ENCODE results near the gene CLSTN2.

CLSTN2 gene

DNA sequence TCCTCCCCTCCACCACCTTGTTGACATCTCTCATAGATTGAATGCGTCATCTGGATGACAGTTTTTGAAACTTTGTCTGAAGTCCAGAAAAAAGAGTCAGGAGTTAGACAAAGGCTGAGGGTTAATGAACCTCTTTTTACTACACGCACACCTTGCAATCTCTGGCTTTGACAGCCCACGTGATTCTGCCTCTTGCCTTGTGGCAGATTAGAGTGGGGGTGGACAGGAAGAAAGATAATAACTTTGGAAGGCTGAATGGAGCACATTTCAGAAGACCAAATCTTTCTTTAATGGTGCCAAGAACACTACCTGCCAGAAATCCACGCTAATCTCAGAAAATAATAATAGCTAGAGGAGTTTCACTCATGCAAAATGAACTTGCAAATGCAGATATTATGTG is 415.0 kb downstream of the CLSTN2 start:
- DNase-seq, result no peak

DNA sequence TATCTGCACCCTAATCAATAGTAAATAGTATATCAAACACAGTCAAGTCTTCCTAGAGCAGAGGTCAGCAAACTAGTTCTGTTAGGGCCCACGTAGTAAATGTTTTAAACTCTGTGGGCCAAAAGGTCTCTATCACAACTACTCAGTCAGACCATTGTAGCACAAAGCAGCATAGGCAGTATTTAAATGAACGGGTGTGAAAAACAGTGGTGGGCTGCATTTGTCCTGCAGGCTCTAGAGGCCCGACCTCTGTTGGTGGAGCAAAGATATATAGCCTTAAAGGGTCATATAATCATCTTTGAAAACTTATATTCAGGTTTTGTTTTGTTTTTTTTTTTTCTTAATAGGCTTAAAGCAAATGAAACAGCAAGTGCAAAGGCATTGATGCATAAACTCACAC is 416.5 kb downstream of the CLSTN2 start:
- no peak for DNase-seq

DNA sequence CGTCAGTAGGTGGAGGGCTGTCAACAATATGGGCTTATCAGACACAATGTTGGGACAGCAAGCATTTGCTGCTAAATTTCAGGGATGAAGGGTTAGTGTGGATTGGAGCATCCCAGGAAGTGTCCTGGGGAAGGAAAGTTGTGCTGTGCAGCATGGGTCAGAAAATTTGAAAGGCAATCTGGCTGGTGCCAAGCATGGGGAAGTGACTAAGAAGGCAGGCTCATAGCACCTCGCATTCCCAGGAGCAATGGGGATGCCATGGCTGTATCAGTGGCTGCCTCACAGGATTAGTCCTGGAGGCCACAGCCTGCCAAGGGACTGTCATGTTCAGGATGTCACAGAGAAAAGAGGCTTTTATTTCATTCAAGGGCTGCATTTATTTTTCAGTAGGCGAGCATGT is 420.5 kb downstream of the CLSTN2 start:
- no peak for DNase-seq

DNA sequence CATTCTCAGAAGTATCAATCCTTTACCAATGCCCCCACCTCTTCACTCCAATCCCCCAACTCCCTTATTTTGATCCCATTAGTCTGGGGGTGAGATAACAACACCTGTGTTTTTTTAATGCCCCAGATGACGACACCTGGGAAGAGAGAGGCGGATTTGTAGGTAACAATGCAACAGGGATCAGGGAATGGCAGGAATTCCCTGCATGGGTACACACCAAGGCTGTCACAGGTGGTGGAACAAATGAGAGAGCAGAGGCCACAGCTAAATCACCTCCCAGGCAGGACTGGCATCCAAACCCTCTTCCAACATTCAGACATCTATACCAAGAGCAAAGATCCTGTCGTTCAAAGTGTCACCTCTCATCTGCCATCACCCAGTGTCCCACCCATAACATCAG is 423.7 kb downstream of the CLSTN2 start:
- DNase-seq, result no peak

DNA sequence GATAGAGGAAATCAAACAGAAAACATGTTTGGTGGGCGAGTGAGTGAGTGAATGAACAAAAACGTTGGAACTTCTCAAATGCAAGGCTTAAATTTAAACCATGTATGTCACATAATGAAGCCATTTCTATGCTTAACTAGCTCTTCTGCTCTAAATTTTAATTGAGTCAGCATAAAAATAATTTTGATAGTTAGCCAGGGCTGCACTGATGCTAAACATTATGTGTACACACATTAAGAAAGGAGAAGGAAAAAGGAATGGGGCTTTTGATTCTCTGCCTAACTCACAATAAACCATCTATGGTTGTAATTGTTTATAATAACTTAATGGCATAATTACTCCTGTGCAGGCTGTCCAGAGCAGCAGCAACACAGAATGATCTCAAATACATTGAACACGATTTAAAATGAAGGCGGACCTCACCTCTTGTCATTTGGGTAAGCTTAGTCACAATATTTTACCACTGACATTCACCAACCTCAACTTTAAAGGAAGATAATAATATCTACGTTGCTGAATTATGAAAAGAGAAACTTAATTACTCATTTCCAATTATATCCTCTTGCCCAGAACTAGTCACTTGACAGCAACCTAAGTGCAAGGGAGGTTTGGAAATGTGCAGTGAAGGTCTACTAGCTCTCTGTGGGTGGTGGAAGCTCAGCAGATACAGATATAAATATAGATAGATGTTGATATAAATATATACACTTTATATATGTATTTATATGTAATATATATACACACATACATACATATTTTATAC is 424.4 kb downstream of the CLSTN2 start:
- DNase-seq, result no peak

DNA sequence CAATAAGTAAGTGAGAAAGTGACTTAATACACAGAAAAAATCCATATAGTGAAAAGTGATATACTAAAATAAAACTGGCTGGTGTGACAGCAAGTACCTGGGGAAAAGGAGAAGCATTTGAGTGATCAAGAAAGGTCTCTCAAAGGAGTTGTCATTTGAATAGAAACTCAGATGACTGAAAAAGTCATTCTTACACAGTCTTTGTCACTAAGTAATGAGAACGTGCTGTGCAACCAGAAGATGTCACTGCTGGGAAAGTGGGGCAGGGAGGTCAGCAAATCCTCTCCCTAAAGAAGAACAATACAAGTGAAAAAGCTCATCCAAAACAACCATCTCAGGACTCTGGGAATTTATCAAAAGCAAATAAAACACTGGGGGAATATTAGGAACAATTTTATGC is 425.3 kb downstream of the CLSTN2 start:
- no peak for DNase-seq

DNA sequence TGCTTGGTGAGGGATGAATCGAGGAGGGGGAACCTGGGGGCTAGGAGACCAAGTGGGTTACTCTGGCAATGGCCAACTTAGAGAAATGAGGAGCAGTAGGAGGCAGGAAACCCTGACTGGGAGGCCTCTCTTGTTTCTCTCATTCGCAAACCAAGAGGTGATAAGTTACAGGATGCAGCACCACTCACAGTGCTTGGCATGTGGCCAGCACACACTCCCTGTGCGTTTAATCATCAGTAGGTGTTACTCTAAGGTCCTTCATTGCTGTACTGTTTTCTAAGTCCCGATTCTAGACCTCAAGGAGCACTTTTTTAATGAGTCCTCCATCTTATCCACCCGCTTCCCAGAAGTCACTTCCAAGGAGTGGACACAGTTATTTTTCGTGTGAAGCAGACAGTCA is 428.8 kb downstream of the CLSTN2 start:
- no peak for DNase-seq

DNA sequence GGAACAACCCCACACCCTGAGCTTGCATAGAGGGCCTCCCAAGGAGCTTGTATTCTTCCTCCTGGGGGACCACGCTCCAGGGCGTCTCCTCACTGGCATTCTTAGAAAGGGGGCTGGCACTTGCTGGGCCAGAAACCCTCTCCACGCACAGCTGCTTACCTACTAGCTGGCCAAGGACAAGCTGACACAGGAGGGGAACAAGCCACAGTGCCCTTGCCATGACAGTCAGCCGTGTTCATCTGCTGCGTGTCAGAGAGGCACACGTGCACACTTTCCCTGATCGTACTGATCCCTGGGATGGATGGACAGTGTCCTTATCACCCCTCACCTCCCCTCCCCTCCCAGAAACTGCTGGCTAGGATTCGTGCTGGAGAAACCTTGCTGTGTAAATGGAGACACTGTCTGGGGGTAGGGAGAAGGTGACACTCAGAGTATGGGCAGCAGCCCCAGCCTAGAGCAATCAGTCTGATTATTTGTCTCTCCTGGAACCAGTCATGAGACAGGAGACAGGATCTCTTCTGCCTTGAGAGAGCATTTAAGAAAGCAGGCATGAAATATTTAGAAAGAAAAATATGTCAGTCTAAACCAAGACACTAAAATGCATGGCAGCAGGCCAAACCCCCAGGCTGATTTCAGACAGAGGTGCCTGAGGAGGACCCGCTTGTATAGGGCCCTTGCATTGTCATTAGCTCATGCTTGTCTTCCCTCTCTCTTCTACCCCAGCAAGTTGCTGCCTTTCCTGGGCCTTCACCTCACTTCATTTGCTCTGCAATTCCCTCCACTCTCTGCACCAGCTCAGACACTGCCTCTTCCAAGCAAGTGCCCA is 431.1 kb downstream of the CLSTN2 start:
- DNase-seq, result no peak

DNA sequence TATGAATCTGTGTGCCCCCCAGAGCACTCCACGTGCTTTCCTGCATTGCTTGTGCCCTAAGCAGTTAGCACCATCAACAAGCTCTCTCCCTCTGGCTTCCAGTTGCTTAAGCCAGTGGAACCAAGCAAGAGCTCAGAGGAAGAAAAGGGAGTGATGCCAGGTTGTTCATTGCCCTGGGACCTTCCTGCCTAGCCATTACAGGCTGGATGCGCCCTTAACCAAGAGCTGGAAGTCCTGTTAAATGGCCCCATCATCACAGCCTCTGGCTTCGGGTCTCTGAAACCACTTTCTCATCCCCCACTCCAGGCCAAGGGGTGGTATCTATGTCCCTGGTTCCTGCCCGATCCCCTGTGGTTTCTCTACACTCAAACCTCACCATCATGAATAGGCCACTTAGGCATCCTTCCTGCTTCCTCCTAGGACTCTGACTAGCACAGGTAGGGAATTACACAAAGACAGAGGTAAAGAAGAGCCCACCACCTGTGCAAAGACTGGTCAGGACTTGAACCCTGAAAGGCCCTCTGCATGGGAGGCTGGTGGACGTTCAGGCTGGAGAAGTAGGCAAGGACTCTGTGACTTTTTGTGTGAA is 433.3 kb downstream of the CLSTN2 start:
- DNase-seq, result no peak

DNA sequence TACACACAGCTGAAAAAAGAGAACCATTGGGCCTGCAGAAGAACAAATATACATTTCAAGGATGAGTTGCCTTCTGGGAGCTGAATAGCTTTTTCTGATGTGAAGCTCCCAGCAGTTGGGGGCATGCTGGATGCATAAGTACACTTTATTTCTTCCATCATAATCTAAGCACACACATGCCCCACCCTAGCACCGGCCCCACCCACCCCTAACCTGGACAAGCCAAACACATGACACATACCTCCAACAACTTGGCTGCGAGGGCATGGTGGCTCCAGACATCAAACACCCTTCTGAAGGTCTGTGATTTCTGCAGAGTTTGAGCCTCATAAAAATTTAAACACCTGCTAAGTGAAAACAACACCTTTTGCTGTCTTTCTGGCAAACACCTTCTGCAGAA is 435.7 kb downstream of the CLSTN2 start:
- no peak for DNase-seq

DNA sequence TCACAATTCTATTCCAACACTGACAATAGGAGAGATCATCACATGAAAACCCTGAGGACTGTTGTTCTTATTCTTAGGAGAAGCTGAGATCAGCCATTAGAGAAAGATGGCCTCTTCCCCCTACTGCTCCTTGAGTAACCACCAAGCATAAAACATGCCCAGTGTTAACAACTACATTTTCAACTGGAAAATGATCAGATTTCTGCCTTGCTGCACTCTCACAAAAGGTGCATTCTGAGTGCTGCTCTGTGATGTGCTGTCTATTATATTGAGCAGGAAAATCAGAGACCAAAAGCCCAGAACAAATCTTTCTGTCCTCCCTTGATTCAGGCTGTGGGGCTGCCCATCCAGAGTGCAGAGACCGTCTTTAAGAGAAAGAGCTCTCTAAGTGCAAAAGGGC is 438.2 kb downstream of the CLSTN2 start:
- no peak for DNase-seq

DNA sequence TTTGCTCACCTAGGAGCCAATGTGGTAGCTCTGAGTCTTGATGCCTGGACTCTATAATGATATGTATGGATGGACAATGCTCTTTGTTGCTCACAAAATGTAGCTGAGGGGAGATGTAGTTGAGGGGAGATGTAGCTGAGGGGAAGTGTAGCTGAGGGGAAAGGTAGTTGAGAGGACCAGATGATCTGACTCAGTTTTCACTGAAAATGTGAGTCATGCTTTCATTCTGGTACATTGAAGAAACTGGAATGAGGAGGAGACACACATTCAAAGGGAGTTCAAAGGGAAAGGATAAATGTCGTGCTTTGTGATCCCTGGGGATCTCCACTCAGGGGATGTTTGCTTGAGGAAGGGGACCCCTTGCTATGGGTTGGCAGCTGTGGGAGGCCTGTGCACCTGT is 440.0 kb downstream of the CLSTN2 start:
- no peak for DNase-seq

DNA sequence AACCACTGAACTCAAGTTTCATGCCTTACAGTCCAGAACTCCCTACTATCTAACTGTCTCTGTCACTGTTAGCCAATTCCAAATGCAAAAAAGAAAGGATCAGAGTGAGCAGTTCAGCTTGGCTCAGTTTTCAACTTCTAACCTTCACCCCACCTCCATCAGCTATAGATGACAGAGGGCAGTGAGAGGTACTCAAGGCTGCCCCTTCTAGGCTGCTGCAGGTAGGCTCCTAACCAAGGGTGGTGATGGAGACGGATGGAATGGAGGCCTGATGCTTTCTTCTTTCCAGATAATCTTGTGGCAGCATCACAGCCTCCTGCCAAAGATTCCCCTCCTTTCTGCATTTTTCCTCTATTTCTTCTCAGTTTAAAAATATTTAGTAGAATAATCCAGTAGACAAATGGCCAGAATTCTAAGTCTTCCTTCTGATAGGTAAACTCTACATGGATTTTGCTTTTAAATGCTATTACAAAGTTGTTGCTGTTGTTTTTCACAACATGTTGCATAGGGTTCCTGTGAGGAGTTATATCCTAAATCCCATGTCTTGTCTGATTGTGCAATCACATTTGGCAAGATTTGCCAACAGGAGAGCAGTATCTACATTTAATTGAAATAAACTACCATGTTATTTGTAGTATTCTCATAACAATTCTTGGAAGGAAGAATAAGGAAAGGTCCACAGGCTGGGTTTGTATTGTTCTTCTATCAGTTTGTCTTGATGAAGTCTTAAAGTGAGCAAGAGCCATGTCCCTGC is 441.3 kb downstream of the CLSTN2 start:
- DNase-seq, result no peak

DNA sequence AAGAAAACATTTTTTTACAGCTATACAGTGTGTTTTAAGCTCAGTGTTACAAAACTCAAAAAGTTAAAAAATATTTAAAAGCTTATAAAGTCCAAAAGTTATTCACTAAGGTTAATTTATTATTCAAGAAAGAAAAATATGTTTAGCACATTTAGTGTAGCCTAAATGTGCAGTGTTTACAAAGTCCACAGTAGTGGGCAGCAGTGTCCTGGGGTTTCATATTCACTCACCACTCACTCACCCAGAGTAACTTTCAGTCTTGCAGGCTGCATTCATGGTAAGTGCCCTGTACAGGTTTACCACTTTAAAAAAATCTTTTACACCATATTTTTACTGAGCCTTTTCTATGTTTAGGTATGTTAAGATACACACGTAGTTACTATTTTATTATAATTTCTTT is 442.7 kb downstream of the CLSTN2 start:
- DNase-seq, result no peak

DNA sequence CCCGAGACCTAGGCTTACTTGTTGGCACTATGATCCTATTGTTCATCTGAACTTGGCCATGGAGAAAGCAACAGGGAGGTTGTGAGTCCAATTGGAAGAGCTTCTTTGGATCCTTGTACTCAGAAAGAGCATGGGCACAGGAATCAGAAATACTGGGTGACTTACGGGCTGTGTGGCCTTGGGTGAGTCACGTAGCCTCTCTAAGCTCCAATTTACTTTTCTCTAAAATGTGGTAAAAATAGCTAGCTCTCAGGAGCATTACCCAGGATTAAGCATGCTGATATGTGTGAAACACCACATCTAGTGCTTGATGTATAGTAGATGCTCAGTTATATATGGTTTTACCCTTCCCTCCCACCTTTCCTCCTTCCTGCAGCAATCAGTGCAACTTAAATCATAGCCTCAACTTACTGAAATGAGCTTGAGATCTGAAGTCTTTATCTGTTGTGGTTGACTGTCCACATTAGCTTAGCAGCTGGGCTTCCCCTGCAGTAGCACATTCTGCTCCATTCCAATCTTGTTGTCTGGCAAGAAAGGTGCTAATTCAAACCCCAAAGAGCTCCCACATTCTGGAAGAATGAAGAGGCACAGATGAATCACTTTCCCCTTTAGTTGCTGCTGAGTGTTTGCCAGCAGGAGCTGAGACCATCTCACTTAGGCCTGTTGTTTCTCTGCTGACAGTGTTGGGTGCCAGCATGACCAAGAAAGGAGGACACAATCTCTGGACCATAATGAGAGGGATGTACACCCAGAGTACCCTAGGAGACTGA is 443.8 kb downstream of the CLSTN2 start:
- DNase-seq, result no peak

DNA sequence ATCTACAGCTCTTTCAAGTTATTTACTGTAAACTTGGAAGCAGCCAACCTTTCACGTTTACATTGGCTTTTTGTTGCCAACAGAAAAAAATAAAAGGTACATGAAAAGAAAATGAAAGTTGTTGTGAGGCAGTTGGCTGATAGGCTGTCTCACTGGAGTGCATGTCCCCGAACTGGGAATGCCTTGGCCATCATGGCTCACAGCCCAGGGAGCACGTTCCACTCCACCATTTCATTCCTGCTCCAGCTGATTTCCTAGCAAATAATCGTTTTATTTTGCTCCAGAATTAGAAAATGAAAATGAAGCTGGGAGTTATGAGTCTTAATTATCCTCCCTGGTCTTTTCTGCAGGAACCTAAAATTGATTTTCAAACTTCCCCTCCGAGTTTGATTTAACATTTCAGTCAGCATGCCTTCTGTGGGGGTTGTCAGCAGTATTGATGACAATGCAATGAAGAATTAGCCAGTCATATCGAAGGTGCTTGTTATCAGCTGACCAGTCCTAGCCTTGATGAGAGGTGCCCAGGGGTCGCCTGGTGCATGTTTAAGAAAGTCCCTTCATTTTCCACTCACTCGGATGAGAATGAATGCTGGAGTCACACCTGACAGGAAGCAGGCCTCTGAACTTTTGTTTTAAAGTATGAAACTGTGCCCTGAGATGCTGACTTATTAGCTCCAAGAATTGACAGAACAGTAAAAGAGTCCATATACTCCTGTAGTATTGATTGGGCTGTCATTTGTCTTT is 449.2 kb downstream of the CLSTN2 start:
- no peak for DNase-seq

DNA sequence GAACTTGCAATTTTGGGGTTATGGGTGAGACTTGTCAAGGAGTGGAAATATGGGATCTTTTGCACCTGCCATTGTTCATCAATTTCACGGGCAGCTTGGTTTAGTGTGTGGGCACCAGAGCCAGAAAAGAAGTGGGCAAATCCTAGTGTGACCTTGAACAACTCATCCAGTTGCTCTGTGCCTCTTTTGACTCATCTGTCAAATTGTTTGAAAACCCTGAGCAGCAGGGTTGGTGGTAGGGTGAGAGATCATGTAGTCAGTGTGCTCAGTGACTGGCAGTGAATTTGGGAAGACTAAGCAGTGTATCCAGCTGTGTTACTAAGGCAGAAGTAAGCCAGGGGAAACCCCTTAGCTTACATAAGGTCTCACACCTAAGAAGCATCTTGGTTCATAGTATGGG is 449.9 kb downstream of the CLSTN2 start:
- no peak for DNase-seq

DNA sequence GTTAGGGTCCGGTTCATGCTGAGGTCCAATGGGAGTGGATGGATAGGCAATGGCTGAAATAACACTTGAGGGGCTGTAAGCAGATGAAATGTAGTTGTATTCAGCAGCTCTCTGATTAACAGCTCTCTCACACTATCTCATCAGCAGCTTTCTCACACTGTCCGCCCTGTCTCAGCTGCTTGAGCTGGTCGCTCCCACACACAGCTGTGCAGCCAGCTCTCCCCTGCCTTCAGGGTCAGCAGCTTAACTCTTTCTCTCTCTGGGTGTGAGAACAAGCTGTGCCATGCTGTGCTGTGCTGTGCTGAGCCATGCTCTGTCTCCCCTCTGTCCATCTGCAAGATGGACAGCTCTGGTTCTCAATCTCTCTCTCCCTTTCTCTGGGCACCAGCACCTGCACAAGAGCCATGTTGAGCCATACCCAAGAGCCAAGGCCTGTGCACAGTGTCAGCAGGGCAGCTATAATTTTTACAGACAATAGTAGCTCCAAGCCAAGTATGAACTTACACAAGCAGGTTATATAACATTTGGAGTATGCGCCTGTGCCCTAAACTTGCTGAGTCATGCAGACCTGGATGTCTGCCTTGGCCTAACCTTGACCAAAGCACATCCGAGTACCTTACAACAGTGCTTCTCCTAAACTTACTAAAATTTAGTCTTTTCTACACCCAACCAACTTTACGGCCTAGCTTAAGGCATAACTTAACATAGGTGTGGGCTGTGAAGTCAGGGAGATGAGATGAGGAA is 451.5 kb downstream of the CLSTN2 start:
- no peak for DNase-seq

DNA sequence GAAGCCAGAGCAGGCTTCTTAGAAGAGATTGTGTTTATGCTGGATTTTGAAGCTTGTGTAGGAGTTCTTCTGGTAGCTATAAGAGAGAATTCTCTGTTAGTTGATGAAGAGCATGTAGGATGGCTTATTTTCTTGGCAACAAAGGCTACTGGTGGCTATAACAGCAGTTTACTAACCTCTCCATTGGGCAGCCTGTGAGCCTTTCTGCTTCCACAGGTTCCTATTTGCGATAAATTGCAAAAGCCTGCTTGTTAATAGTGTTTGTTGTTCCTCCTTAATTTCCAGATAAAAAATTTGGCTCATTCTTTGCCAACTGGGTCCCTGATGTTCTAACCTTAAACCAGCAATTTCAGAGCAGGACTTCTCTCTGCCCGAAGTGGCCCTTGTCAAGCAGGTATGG is 452.3 kb downstream of the CLSTN2 start:
- no peak for DNase-seq

DNA sequence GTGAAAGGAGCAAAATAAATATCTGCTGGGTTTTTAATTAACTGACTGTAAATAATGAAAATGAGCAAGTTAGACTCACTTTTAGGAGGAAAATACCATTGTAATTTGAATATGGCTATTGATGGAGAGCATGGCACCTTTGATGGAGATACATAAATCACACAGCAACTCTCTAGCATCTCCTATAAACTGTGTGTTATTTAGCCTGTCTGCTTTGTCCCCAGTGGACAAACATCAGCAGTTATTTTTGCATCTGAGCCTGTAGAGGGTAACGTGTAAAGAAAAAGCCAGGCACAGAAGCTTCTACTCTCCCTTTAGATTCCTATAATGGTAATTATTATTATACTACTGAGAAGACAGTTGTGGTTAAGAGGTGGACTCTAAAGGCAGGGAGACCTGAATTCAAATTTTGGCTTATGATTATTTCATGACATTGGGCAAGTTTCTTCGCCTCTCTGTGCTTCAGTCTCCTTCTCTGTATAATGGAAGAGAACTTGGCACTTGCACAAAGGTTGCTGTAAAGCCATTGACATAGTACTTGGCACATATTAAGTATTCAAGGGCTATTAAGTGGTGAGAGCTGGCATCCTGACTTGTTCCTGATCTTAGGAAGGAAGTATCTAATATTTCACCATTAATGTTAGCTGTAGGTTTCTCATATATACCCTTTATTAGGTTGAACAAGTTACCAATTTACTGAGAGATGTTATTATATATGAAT is 453.4 kb downstream of the CLSTN2 start:
- DNase-seq, result no peak
